ENCODE measurements around the gene EN1.

- TF ChIP-seq, protein P1, sequence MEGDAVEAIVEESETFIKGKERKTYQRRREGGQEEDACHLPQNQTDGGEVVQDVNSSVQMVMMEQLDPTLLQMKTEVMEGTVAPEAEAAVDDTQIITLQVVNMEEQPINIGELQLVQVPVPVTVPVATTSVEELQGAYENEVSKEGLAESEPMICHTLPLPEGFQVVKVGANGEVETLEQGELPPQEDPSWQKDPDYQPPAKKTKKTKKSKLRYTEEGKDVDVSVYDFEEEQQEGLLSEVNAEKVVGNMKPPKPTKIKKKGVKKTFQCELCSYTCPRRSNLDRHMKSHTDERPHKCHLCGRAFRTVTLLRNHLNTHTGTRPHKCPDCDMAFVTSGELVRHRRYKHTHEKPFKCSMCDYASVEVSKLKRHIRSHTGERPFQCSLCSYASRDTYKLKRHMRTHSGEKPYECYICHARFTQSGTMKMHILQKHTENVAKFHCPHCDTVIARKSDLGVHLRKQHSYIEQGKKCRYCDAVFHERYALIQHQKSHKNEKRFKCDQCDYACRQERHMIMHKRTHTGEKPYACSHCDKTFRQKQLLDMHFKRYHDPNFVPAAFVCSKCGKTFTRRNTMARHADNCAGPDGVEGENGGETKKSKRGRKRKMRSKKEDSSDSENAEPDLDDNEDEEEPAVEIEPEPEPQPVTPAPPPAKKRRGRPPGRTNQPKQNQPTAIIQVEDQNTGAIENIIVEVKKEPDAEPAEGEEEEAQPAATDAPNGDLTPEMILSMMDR (IDR thresholded peaks at IDR 0.05 in 2 of 3, conservative IDR thresholded peaks at IDR 0.05 in 1 of 3; ENCODE audit: borderline replicate concordance in 1 of 3, insufficient read depth in 1 of 3, low read depth in 2 of 3, low read length in 2 of 3), result no peak
- TF ChIP-seq CBX3 (IDR thresholded peaks at IDR 0.05; ENCODE audit: low read depth) (no peak), POLR2A (IDR thresholded peaks at IDR 0.05; ENCODE audit: borderline replicate concordance, extremely low read depth, insufficient read depth, insufficient read length) (no peak), FOSL1 (IDR thresholded peaks at IDR 0.05; ENCODE audit: low read depth) (no peak), EZH2 (IDR thresholded peaks at IDR 0.05) (no peak)
- TF ChIP-seq, protein P2, sequence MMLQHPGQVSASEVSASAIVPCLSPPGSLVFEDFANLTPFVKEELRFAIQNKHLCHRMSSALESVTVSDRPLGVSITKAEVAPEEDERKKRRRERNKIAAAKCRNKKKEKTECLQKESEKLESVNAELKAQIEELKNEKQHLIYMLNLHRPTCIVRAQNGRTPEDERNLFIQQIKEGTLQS (IDR thresholded peaks at IDR 0.05), result no peak
These were observed 31.2 kb upstream of the EN1 start for GRCh38 chr2:118878531-118879149.
